Measurements from ENCODE around the gene UBE2Q2. TPM values are rescaled to one million over a fixed set of nuclear protein-coding genes. Genes with fewer than 3 reads are reported as not detected.

The UBE2Q2 gene
- polyA plus RNA-seq, 1 of the 3 experiments (the other 2 are of a cell fraction): 14.5 TPM

GRCh38 chr15:75872403-75872990 is 29.2 kb downstream of the UBE2Q2 start:
- H3K4me3 ChIP-seq (ENCODE audit: low read depth in 2 of 2, low read length in 1 of 2): no peak overlapping the region
- H3K36me3 ChIP-seq (replicated peaks in 1 of 2; ENCODE audit: control insufficient read depth in 1 of 2, insufficient read depth in 2 of 2, low read length in 1 of 2): peaks cover 31 to 70% of the 10 kb centered on the region in 2 experiments
- no peaks in the 10 kb centered on the region for H3K9me3 ChIP-seq
- H3K27me3 ChIP-seq (ENCODE audit: insufficient read depth): no peaks in the 10 kb centered on the region
- H3K9me2 ChIP-seq: no peaks in the 10 kb centered on the region
- H2AFZ ChIP-seq (ENCODE audit: low read depth): no peak overlapping the region
- ChIA-PET POLR2A (no interaction called here), CTCF (interaction anchor here (0.6 kb wide), 1 partner anchor 7 kb away, joined by 3 read pairs; no protein-coding TSS in a partner anchor)
- no peak overlapping the region for H3K27ac ChIP-seq (ENCODE audit: low read depth in 2 of 2, low read length in 1 of 2)
- no peaks in the 10 kb centered on the region; a peak in 1 of 4 replicates for H3K4me1 ChIP-seq (ENCODE audit: control insufficient read depth in 1 of 2, insufficient read depth in 2 of 2, low read depth in 1 of 2, low read length in 1 of 2)
- 88% methylated on average over 4 of the region's 4 CpGs for WGBS (ENCODE audit: low lambda C conversion rate)
- no peak for DNase-seq
- H3F3A ChIP-seq (replicated peaks; ENCODE audit: insufficient read depth): no peaks in the 10 kb centered on the region
- H3K9ac ChIP-seq: no peak overlapping the region
- TF ChIP-seq NFIC (IDR thresholded peaks at IDR 0.05; ENCODE audit: borderline replicate concordance): no peak
- TF ChIP-seq TCF12 (IDR thresholded peaks at IDR 0.05): no peak
- no peak for TF ChIP-seq TAF1 (IDR thresholded peaks at IDR 0.05; ENCODE audit: borderline replicate concordance, low read depth, low read length)
- TF ChIP-seq ELF1 (IDR thresholded peaks at IDR 0.05): no peak
- no peak for TF ChIP-seq USF1 (IDR thresholded peaks at IDR 0.05; ENCODE audit: borderline replicate concordance, low read depth)
- no peak for TF ChIP-seq CHD2 (IDR thresholded peaks at IDR 0.05; ENCODE audit: low read length, partially characterized antibody)
- no peak for TF ChIP-seq SMC3 (IDR thresholded peaks at IDR 0.05; ENCODE audit: low read depth, low read length)
- TF ChIP-seq USF2 (IDR thresholded peaks at IDR 0.05; ENCODE audit: borderline replicate concordance, low read depth, low read length): no peak
- no peak for TF ChIP-seq GATA2 (CRISPR knock-in tag; IDR thresholded peaks at IDR 0.05)
- TF ChIP-seq EZH2phosphoT487 (IDR thresholded peaks at IDR 0.05; ENCODE audit: borderline replicate concordance, low read depth): no peak
- TF ChIP-seq NRF1 (IDR thresholded peaks at IDR 0.05; ENCODE audit: low read depth, low read length): no peak
- TF ChIP-seq POLR2AphosphoS5 (IDR thresholded peaks at IDR 0.05; ENCODE audit: low read depth, low read length): no peak
- TF ChIP-seq RFX5 (IDR thresholded peaks at IDR 0.05; ENCODE audit: low read length): no peak
- TF ChIP-seq YY1 (IDR thresholded peaks at IDR 0.05; ENCODE audit: low read depth): no peak
- TF ChIP-seq TEAD4 (IDR thresholded peaks at IDR 0.05; ENCODE audit: borderline replicate concordance, insufficient read depth): no peak
- H4K20me1 ChIP-seq (ENCODE audit: insufficient read depth): peaks cover 4% of the 10 kb centered on the region; the same call in 1 of the 2 replicates
- H3K79me2 ChIP-seq (ENCODE audit: insufficient read depth): peaks cover 36% of the 10 kb centered on the region; the same call in 1 of the 2 replicates
- no peak overlapping the region for H3K4me2 ChIP-seq

- no peak for TF ChIP-seq RAD21 (IDR thresholded peaks at IDR 0.05; ENCODE audit: low read length)
- no peak for TF ChIP-seq IRF3 (IDR thresholded peaks at IDR 0.05; ENCODE audit: low read depth, low read length)
- TF ChIP-seq ELF1 (IDR thresholded peaks at IDR 0.05): no peak
- Histone ChIP-seq H3F3A (replicated peaks; ENCODE audit: insufficient read depth) (peaks cover 6% of the 10 kb centered on the region), H3K9me3 (no peaks in the 10 kb centered on the region), H4K20me1 (ENCODE audit: insufficient read depth) (peaks cover 4% of the 10 kb centered on the region; the same call in 1 of the 2 replicates), H3K79me2 (ENCODE audit: insufficient read depth) (peaks cover 26% of the 10 kb centered on the region; the same call in 1 of the 2 replicates), H3K9me2 (no peaks in the 10 kb centered on the region), H3K9ac (no peak overlapping the region), H3K36me3 (replicated peaks in 1 of 2; ENCODE audit: control insufficient read depth in 1 of 2, insufficient read depth in 2 of 2, low read length in 1 of 2) (peaks cover 30 to 51% of the 10 kb centered on the region in 2 experiments), H2AFZ (ENCODE audit: low read depth) (no peak overlapping the region), H3K4me1 (ENCODE audit: control insufficient read depth in 1 of 2, insufficient read depth in 2 of 2, low read depth in 1 of 2, low read length in 1 of 2) (no peaks in the 10 kb centered on the region; a peak in 1 of 4 replicates), H3K27ac (ENCODE audit: low read depth in 2 of 2, low read length in 1 of 2) (peak overlapping the region in 1 of 2 experiments; percentile 44; a peak in 2 of 4 replicates), H3K27me3 (ENCODE audit: insufficient read depth) (no peaks in the 10 kb centered on the region), H3K4me3 (ENCODE audit: low read depth in 2 of 2, low read length in 1 of 2) (no peak overlapping the region), H3K4me2 (no peak overlapping the region)
- ChIA-PET POLR2A (no interaction called here), CTCF (no interaction called here)
- 48% methylated on average over 1 of the region's 1 CpG for WGBS (ENCODE audit: low lambda C conversion rate)
- no peak for DNase-seq
Measured at GRCh38 chr15:75884041-75884440, 40.8 kb downstream of the UBE2Q2 start.
